ENCODE data around the gene KAZN. TPM values are rescaled to one million over a fixed set of nuclear protein-coding genes. Genes with fewer than 3 reads are reported as not detected.

The KAZN gene
- total RNA-seq, 4 donors from 2014 or later, result 0.77 to 12.3 (median 4.9) TPM

- Histone ChIP-seq H3K4me1 (no peaks in the 10 kb centered on the region), H3K27ac (no peak overlapping the region), H3K9me3 (no peaks in the 10 kb centered on the region), H3K27me3 (no peaks in the 10 kb centered on the region), H3K4me3 (no peak overlapping the region), H3K36me3 (no peaks in the 10 kb centered on the region)
- intact Hi-C loops (cut with DNase I; ENCODE audit: low total_unique reads), result no loop called here
- DNase-seq, result no peak
- TF ChIP-seq POLR2A (IDR thresholded peaks at IDR 0.05), result no peak
- no peak for TF ChIP-seq CTCF (IDR thresholded peaks at IDR 0.05)
Measured at GRCh38 chr1:14625996-14626395, 27.5 kb downstream of the KAZN start.

GRCh38 chr1:14626869-14627607 is 28.6 kb downstream of the KAZN start:
- TF ChIP-seq POLR2A (IDR thresholded peaks at IDR 0.05), result no peak
- no peak for TF ChIP-seq CTCF (IDR thresholded peaks at IDR 0.05)
- no peaks in the 10 kb centered on the region for H3K36me3 ChIP-seq
- H3K4me1 ChIP-seq, result no peaks in the 10 kb centered on the region
- no peak overlapping the region for H3K4me3 ChIP-seq
- no peaks in the 10 kb centered on the region for H3K27me3 ChIP-seq
- peak in 1 of 2 donors; percentile 32 for DNase-seq
- intact Hi-C loops (cut with DNase I; ENCODE audit: low total_unique reads), result no loop called here
- H3K27ac ChIP-seq, result no peak overlapping the region
- H3K9me3 ChIP-seq, result no peaks in the 10 kb centered on the region

- intact Hi-C loops (cut with DNase I; ENCODE audit: low total_unique reads), result no loop called here
- DNase-seq, result no peak
- Histone ChIP-seq H3K27ac (no peak overlapping the region), H3K9me3 (no peaks in the 10 kb centered on the region), H3K4me3 (no peak overlapping the region), H3K36me3 (no peaks in the 10 kb centered on the region), H3K27me3 (no peaks in the 10 kb centered on the region), H3K4me1 (no peaks in the 10 kb centered on the region)
- TF ChIP-seq CTCF (IDR thresholded peaks at IDR 0.05), result no peak
- no peak for TF ChIP-seq POLR2A (IDR thresholded peaks at IDR 0.05)
Measured at GRCh38 chr1:14627608-14628489, 29.4 kb downstream of the KAZN start.

- Histone ChIP-seq H3K9me3 (no peaks in the 10 kb centered on the region), H3K4me1 (no peaks in the 10 kb centered on the region), H3K27me3 (no peaks in the 10 kb centered on the region), H3K36me3 (no peaks in the 10 kb centered on the region), H3K27ac (no peak overlapping the region), H3K4me3 (no peak overlapping the region)
- no peak for TF ChIP-seq POLR2A (IDR thresholded peaks at IDR 0.05)
- TF ChIP-seq CTCF (IDR thresholded peaks at IDR 0.05), result no peak
- intact Hi-C loops (cut with DNase I; ENCODE audit: low total_unique reads), result no loop called here
- no peak for DNase-seq
Measured at GRCh38 chr1:14629363-14630014, 31.0 kb downstream of the KAZN start.
